Right lobe of liver (tissue), 6 donors: ENCODE results near the gene SPTBN1. TPM values are rescaled to one million over a fixed set of nuclear protein-coding genes. Genes with fewer than 3 reads are reported as not detected.
A peak's percentile ranks its signal among the peaks of the same experiment; 100 is the strongest.
"Not testable (repeated sequence)": the region's sequence is repeated elsewhere in the genome, so short reads cannot be mapped to it uniquely, and the experiment has no call there.

Experiments used
- ATAC-seq, 4 donors: fragments of 200-7000 bp; cut with Tn5 transposase; one replicate each; pipeline ENCODE4 v1.9.1; 2020; ENCODE audit warnings: mild to moderate bottlenecking in 4 of 4, moderate library complexity in 4 of 4
- DNase-seq, 3 donors: peaks; one replicate each; pipeline ENCODE4 v3.0.0-alpha.2; 2020
- H3K27ac ChIP-seq, 3 donors: fragments of 200-600 bp; one replicate each; pipeline ENCODE4 v1.8.0; 2022
- H3K27me3 ChIP-seq, 2 donors: fragments of 200-600 bp; one replicate each; pipeline ENCODE4 v1.8.0; 2022
- H3K36me3 ChIP-seq, 4 donors: fragments of 200-600 bp; sonication (generic) in 1 of 4; one replicate each; pipeline versions ENCODE4 v1.5.1 to v1.8.0; 2017 to 2022; ENCODE audit warnings: control low read depth in 1 of 4
- H3K4me1 ChIP-seq, 4 donors: fragments of 200-600 bp; sonication (generic) in 1 of 4; one replicate each; pipeline versions ENCODE4 v1.5.1 to v1.8.0; 2017 to 2022; ENCODE audit warnings: control low read depth in 1 of 4
- H3K4me3 ChIP-seq, 3 donors: fragments of 200-600 bp; one replicate each; pipeline ENCODE4 v1.8.0; 2022
- H3K9me3 ChIP-seq, 4 donors: fragments of 200-600 bp; sonication (generic) in 1 of 4; one replicate each; pipeline versions ENCODE4 v1.5.1 to v1.8.0; 2017 to 2022; ENCODE audit warnings: control low read depth in 1 of 4
- POLR2A ChIP-seq: fragments of 450-650 bp; IDR thresholded peaks from one replicate; pipeline ENCODE4 v1.6.1; 2017; ENCODE audit warnings: antibody characterized with exemption, mild to moderate bottlenecking
- WGBS: methylation state at CpG from one replicate; pipeline ENCODE4 v1.1.6; 2018; ENCODE audit warnings: low coverage, low lambda C conversion rate; ENCODE audit not compliant: insufficient coverage; ENCODE audit errors: missing lambda C conversion rate; 5-methylcytosine and 5-hydroxymethylcytosine counted together
- intact Hi-C, 2 donors: fragments of 100-400 bp; cut with DNase I; formaldehyde crosslinking; loops; one replicate each; pipeline versions ENCODE4 v1.11.2 to v1.14.1; 2022
- total RNA-seq, 6 experiments: library from RNA; depleted of rRNA in 2 of 6; stranded (reverse); fragments of >200 nt in 2 of 6; fragmentation: NEBNext Ultra II Directional in 3 of 6; extraction: Animal tissue kit (Norgen Biotek cat#: 25700) in 3 of 6; gene quantifications; one replicate each; pipeline versions ENCODE4 v1.1.0 to v1.2.4, GENCODE V29; 2016 to 2023
- TF ChIP-seq, protein P1 (sequence below), 4 donors: fragments of 200-600 bp in 3 of 4; fragments of 450-650 bp in 1 of 4; IDR thresholded peaks; one replicate each; pipeline versions ENCODE4 v1.5.1 to v1.8.0; 2016 to 2022; ENCODE audit warnings: antibody characterized with exemption in 4 of 4, mild to moderate bottlenecking in 2 of 4
- donor health status: DM: no; HTN: yes; CAD: no.
- donor health status: DM: no; HTN: no; CAD: no.
- donor health status: DM: no; HTN: no; CAD: no.
- donor health status: DM: no; HTN: yes; CAD: no.
- donor health status: DM: no; HTN: yes; CAD: no.

Gene SPTBN1
- total RNA-seq, 6 experiments from 2014 or later, result 107 to 315 (median 227) TPM

DNA sequence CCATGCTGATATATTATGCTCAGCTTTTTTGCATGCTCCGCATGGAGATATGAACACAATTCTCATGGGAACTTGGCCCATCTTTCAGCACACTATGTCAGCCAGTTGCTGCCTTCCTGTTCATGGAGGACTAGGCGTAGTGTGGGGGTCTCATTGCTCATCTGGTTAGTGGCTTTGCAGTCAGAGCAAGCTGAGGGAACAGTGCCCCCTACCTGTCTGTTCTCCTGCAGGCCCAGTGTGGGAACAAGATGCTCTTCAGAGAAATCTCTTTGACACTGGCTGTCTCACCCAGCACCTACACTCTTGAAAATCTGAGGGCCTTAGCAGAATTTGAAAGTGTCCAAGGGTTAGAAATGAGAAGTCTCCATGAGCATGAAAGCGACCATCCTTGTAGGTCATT lies 47.1 kb downstream of the SPTBN1 start:
- DNase-seq (no peak), ATAC-seq (peak; percentile 68 to 73 (median 72))
- WGBS, result 67% methylated on average over 3 of the region's 3 CpGs
- intact Hi-C loops, result no loop called here
- no peak overlapping the region for H3K4me3 ChIP-seq
- TF ChIP-seq, protein P1, sequence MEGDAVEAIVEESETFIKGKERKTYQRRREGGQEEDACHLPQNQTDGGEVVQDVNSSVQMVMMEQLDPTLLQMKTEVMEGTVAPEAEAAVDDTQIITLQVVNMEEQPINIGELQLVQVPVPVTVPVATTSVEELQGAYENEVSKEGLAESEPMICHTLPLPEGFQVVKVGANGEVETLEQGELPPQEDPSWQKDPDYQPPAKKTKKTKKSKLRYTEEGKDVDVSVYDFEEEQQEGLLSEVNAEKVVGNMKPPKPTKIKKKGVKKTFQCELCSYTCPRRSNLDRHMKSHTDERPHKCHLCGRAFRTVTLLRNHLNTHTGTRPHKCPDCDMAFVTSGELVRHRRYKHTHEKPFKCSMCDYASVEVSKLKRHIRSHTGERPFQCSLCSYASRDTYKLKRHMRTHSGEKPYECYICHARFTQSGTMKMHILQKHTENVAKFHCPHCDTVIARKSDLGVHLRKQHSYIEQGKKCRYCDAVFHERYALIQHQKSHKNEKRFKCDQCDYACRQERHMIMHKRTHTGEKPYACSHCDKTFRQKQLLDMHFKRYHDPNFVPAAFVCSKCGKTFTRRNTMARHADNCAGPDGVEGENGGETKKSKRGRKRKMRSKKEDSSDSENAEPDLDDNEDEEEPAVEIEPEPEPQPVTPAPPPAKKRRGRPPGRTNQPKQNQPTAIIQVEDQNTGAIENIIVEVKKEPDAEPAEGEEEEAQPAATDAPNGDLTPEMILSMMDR (IDR thresholded peaks at IDR 0.05), result peak; percentile 44 to 63 (median 55)
- TF ChIP-seq POLR2A, result no peak
- H3K4me1 ChIP-seq, result peaks cover 0 to 5% (median 3%) of the 10 kb centered on the region in 4 donors
- no peak overlapping the region for H3K27ac ChIP-seq
- no peaks in the 10 kb centered on the region for H3K36me3 ChIP-seq
- H3K27me3 ChIP-seq, result no peaks in the 10 kb centered on the region
- H3K9me3 ChIP-seq, result no peaks in the 10 kb centered on the region

DNA sequence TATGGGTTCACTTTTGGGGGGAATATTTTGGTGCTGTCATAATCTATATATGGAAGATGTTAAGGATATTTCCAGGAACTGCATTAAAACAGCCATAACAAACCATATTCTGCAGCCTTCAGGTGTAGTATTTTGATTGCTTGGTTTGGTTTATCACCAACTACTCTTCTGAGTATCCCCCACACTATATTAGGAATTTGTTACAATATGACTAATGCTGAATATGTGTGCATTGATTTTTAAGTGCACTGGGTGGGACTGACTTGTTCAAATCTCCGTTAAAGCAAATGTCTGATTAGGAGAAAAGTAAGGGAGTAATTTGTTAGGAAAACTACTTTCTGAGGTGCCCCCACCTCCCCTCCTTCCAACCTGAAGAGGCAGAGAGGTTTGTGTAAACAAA lies 47.7 kb downstream of the SPTBN1 start:
- no peak overlapping the region for H3K27ac ChIP-seq
- no peak overlapping the region for H3K4me3 ChIP-seq
- H3K36me3 ChIP-seq, result no peaks in the 10 kb centered on the region
- ATAC-seq (no peak), DNase-seq (no peak)
- H3K4me1 ChIP-seq, result no peaks in the 10 kb centered on the region
- 100% methylated on average over 1 of the region's 1 CpG for WGBS
- TF ChIP-seq, protein P1 (IDR thresholded peaks at IDR 0.05), result no peak
- TF ChIP-seq POLR2A, result no peak
- intact Hi-C loops, result no loop called here
- no peaks in the 10 kb centered on the region for H3K27me3 ChIP-seq
- no peaks in the 10 kb centered on the region for H3K9me3 ChIP-seq

DNA sequence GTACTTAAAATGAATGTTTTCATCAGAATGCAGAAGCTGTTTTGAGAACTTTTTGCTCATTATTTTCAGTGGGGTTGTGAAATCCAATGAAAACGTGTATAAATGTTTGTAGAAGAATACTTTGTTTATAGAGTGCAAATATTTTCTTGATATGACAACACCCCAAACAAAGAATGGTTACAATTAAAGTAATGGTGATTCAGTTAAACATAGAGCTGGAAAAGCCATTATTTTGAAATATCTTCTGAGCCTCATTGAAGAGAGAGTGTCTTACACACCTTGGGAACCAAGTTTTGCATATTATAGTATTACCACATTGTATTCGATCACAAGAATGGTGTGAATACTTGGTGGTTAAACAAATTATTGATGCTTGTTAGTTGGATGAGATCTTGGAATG lies 48.7 kb downstream of the SPTBN1 start:
- no peak overlapping the region for H3K4me3 ChIP-seq
- H3K9me3 ChIP-seq, result no peaks in the 10 kb centered on the region
- DNase-seq (no peak), ATAC-seq (no peak)
- 36% methylated on average over 2 of the region's 2 CpGs for whole genome bisulfite sequencing
- no peak overlapping the region for H3K27ac ChIP-seq
- intact Hi-C loops, result no loop called here
- no peaks in the 10 kb centered on the region for H3K36me3 ChIP-seq
- TF ChIP-seq, protein P1 (IDR thresholded peaks at IDR 0.05), result no peak
- no peak for TF ChIP-seq POLR2A
- no peaks in the 10 kb centered on the region for H3K4me1 ChIP-seq
- no peaks in the 10 kb centered on the region for H3K27me3 ChIP-seq

DNA sequence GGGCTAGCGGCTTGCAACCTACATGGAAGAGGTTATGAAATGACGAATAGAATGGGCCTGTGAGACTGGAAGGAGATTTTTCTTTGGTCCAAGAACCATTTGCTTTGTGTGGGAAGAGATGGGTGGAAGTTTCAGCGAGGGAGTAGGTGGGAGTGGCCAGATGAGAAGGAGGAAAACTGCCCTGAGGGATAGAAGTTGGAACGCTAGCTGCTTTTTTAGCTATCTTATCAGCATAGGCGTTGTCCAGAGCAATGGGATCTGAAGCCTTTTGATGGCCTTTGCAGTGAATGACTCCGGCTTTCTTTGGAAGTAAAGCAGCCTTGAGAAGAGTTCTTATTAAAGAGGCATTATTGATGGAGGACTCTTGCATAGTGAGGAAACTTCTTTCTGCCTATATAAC lies 52.4 kb downstream of the SPTBN1 start:
- no peak for ATAC-seq
- WGBS, result 55% methylated on average over 5 of the region's 6 CpGs
- H3K4me3 ChIP-seq, result no peak overlapping the region
- H3K27me3 ChIP-seq, result no peaks in the 10 kb centered on the region
- no peak overlapping the region for H3K27ac ChIP-seq
- peaks cover 0 to 14% (median 7%) of the 10 kb centered on the region in 4 donors for H3K4me1 ChIP-seq
- intact Hi-C loops, result no loop called here
- DNase-seq, result no peak
- no peaks in the 10 kb centered on the region for H3K36me3 ChIP-seq
- TF ChIP-seq POLR2A, result no peak
- TF ChIP-seq, protein P1 (IDR thresholded peaks at IDR 0.05), result no peak
- no peaks in the 10 kb centered on the region for H3K9me3 ChIP-seq

DNA sequence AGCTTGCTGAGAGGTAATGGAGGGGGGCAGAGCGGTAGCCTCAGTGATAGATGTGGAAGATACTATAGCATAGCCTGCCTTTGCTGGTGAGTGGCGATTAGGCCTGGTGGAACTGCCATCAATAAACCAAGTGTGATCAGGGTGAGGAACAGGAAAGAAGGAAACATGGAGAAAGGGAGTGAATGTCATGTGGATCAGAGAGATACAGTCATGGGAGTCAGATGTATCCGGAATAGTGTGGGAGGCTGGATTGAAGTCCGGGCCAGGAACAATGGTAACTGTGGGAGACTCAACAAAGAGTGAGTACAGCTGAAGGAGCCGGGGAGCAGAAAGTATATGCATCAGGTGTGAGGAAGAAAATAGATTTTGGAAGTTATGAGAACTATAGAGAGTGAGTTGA lies 52.9 kb downstream of the SPTBN1 start:
- intact Hi-C loops, result not testable (repeated sequence)

More for the DNA sequence above, 52.9 kb downstream of the SPTBN1 start:
- not testable (repeated sequence) for H3K4me3 ChIP-seq, DNase-seq, H3K36me3 ChIP-seq, ATAC-seq, H3K27me3 ChIP-seq, H3K27ac ChIP-seq, H3K9me3 ChIP-seq
- peaks cover 0 to 14% (median 7%) of the 10 kb centered on the region in 4 donors for H3K4me1 ChIP-seq
- WGBS, result 91% methylated on average over 4 of the region's 5 CpGs
